Measurements from ENCODE around the gene KBTBD2.

DNA sequence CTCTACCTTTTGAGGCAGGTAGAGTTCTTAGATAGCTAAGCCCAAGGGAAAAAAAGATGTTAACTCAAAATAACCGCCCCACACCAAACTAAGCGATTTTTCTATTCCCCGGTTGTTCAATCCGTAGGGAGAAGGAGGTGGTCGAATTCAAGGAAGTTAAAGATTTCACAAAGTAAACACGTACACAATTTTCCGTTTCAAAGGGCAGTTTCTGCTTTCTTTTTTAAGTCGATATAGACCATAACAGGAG lies 842 bp downstream of the KBTBD2 start:
- TF ChIP-seq, protein P1, sequence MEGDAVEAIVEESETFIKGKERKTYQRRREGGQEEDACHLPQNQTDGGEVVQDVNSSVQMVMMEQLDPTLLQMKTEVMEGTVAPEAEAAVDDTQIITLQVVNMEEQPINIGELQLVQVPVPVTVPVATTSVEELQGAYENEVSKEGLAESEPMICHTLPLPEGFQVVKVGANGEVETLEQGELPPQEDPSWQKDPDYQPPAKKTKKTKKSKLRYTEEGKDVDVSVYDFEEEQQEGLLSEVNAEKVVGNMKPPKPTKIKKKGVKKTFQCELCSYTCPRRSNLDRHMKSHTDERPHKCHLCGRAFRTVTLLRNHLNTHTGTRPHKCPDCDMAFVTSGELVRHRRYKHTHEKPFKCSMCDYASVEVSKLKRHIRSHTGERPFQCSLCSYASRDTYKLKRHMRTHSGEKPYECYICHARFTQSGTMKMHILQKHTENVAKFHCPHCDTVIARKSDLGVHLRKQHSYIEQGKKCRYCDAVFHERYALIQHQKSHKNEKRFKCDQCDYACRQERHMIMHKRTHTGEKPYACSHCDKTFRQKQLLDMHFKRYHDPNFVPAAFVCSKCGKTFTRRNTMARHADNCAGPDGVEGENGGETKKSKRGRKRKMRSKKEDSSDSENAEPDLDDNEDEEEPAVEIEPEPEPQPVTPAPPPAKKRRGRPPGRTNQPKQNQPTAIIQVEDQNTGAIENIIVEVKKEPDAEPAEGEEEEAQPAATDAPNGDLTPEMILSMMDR (conservative IDR thresholded peaks at IDR 0.05), result no peak
- no peak for TF ChIP-seq ZFX (IDR thresholded peaks at IDR 0.05)
